Gastrocnemius medialis (tissue), 4 donors: ENCODE data around the gene PDE6G.

Source experiments
- CTCF ChIP-seq, 5 experiments: fragments of 450-650 bp in 3 of 5; fragments of 200-600 bp in 2 of 5; sonication (generic) in 2 of 5; IDR thresholded peaks in 4 of 5; conservative IDR thresholded peaks in 1 of 5; 1 replicate in 4 of 5; 2 replicates in 1 of 5; pipeline ENCODE4 v1.5.1; 2016 to 2019; ENCODE audit warnings: antibody characterized with exemption in 5 of 5, mild to moderate bottlenecking in 3 of 5, moderate library complexity in 3 of 5
- POLR2A ChIP-seq, 2 donors: fragments of 450-650 bp; IDR thresholded peaks; one replicate each; pipeline ENCODE4 v1.6.1; 2017; ENCODE audit warnings: antibody characterized with exemption in 2 of 2, mild to moderate bottlenecking in 2 of 2, moderate library complexity in 2 of 2

- TF ChIP-seq CTCF (IDR thresholded peaks at IDR 0.05 in 4 of 5, conservative IDR thresholded peaks at IDR 0.05 in 1 of 5) (no peak), POLR2A (IDR thresholded peaks at IDR 0.05) (no peak)
Measured at GRCh38 chr17:81694810-81695209, 38.5 kb upstream of the PDE6G start.
